GM10248 (cell line): ENCODE results near the gene KANSL2.
"Not testable (repeated sequence)": the region's sequence is repeated elsewhere in the genome, so short reads cannot be mapped to it uniquely, and the experiment has no call there.

ENCODE experiments used
- CTCF ChIA-PET: fragments of 300-600 bp; sonication (Branson Sonifier 250); formaldehyde crosslinking; extraction: SDS; loops from one replicate; lab custom pipeline; 2021; ENCODE audit warnings: antibody characterized with exemption; lab: Yijun Ruan, JAX
- POLR2A ChIA-PET: fragments of 350-650 bp; sonication (Branson Sonifier 250); formaldehyde crosslinking; extraction: SDS; loops from one replicate; lab custom pipeline; 2020; ENCODE audit warnings: antibody characterized with exemption; lab: Yijun Ruan, JAX
- DNase-seq: peaks from one replicate; pipeline ENCODE4 v3.0.0; 2012; ENCODE audit errors: extremely low spot score
- CTCF ChIP-seq: IDR thresholded peaks from 2 replicates; pipeline ENCODE4 v1.5.1; 2012; ENCODE audit warnings: mild to moderate bottlenecking, low read depth; ENCODE audit errors: extremely low read depth, missing control alignments, control extremely low read depth

Gene KANSL2

GRCh38 chr12:48643011-48643410, 39.0 kb downstream of the KANSL2 start:
- ChIA-PET CTCF (no interaction called here), POLR2A (interaction anchor here (0.6 kb wide), 2 partner anchors 135 to 153 kb away, joined by 4 to 7 read pairs; no protein-coding TSS in a partner anchor)
- DNase-seq = no peak
- no peak for TF ChIP-seq CTCF

GRCh38 chr12:48641752-48642555, 40.1 kb downstream of the KANSL2 start:
- CTCF ChIA-PET, POLR2A ChIA-PET, DNase-seq: not testable (repeated sequence)

GRCh38 chr12:48640854-48641253, 41.2 kb downstream of the KANSL2 start:
- CTCF ChIA-PET = no interaction called here
- TF ChIP-seq CTCF = no peak
- no peak for DNase-seq
- POLR2A ChIA-PET = no interaction called here

- CTCF ChIA-PET = no interaction called here
- no peak for TF ChIP-seq CTCF
- POLR2A ChIA-PET = no interaction called here
- no peak for DNase-seq
These were observed 41.6 kb downstream of the KANSL2 start for GRCh38 chr12:48640428-48640827.

GRCh38 chr12:48631071-48631470, 51.0 kb downstream of the KANSL2 start:
- ChIA-PET CTCF (interaction anchor here (3.3 kb wide), 1 partner anchor 12 kb away, joined by 25 read pairs; no protein-coding TSS in a partner anchor), POLR2A (no interaction called here)
- no peak for TF ChIP-seq CTCF
- no peak for DNase-seq

- ChIA-PET POLR2A (no interaction called here), CTCF (interaction anchor here (1.0 to 1.5 kb wide), 2 partner anchors 13 to 26 kb away, joined by 3 read pairs; no protein-coding TSS in a partner anchor)
- no peak for TF ChIP-seq CTCF
- no peak for DNase-seq
These were observed 51.7 kb downstream of the KANSL2 start for GRCh38 chr12:48630346-48630745.

GRCh38 chr12:48629541-48629940, 52.5 kb downstream of the KANSL2 start:
- no peak for DNase-seq
- POLR2A ChIA-PET = no interaction called here
- CTCF ChIA-PET = interaction anchor here (1.0 to 1.6 kb wide), 4 partner anchors 10 to 27 kb away, joined by 3 to 5 read pairs (median 3); no protein-coding TSS in a partner anchor
- no peak for TF ChIP-seq CTCF
